B cell (primary cell): Measurements from ENCODE around the gene ACTC1. TPM values are rescaled to one million over a fixed set of nuclear protein-coding genes. Genes with fewer than 3 reads are reported as not detected.

Experiments
- ATAC-seq: fragments of 200-7000 bp; cut with Tn5 transposase; one replicate; pipeline ENCODE4 v1.10.0; 2021; ENCODE audit warnings: low read depth, mild to moderate bottlenecking, moderate number of reproducible peaks, moderate library complexity
- CTCF ChIA-PET: fragments of 350-600 bp; sonication (Branson Sonifier 250); formaldehyde crosslinking; loops from one replicate; lab custom pipeline; 2021; ENCODE audit warnings: antibody characterized with exemption, inconsistent platforms; lab: Charles Lee
- POLR2A ChIA-PET: fragments of 350-600 bp; sonication (Branson Sonifier 250); formaldehyde crosslinking; loops from one replicate; lab custom pipeline; 2021; ENCODE audit warnings: antibody characterized with exemption; lab: Charles Lee
- DNase-seq: peaks from one replicate; pipeline ENCODE4 v3.0.0; 2013
- H2AFZ ChIP-seq: 2 replicates; pipeline ENCODE4 v1.6.1; 2012; ENCODE audit warnings: mild to moderate bottlenecking, low read depth, low read length; ENCODE audit not compliant: insufficient read depth, poor library complexity, severe bottlenecking
- H3K27ac ChIP-seq, 2 donors: 1 replicate in 1 of 2; 2 replicates in 1 of 2; pipeline ENCODE4 v1.5.1; 2012 to 2013; ENCODE audit warnings: low read length in 2 of 2, mild to moderate bottlenecking in 2 of 2, moderate library complexity in 1 of 2
- H3K27me3 ChIP-seq, 4 experiments: fragments of 200-600 bp in 1 of 4; sonication (generic) in 1 of 4; replicated peaks in 1 of 4; 1 replicate in 2 of 4; 2 replicates in 2 of 4; pipeline versions ENCODE4 v1.6.1 to v1.7.0; 2013 to 2016; ENCODE audit warnings: low read length in 3 of 4, mild to moderate bottlenecking in 2 of 4, mixed read lengths in 1 of 4, moderate library complexity in 1 of 4; ENCODE audit not compliant: insufficient read depth in 4 of 4, control insufficient read depth in 3 of 4; ENCODE audit errors: control extremely low read depth in 1 of 4
- H3K36me3 ChIP-seq, 2 experiments: replicated peaks in 1 of 2; 1 replicate in 1 of 2; 2 replicates in 1 of 2; pipeline versions ENCODE4 v1.6.1 to v1.7.1; 2013; ENCODE audit warnings: low read length in 1 of 2; ENCODE audit not compliant: insufficient read depth in 2 of 2, control insufficient read depth in 1 of 2; ENCODE audit errors: control extremely low read depth in 1 of 2, extremely low read depth in 1 of 2
- H3K4me1 ChIP-seq, 2 donors: fragments of 200-600 bp in 1 of 2; sonication (generic) in 1 of 2; 1 replicate in 1 of 2; 2 replicates in 1 of 2; pipeline versions ENCODE4 v1.5.1 to v1.6.1; 2013 to 2017; ENCODE audit warnings: low read length in 2 of 2; ENCODE audit not compliant: control insufficient read depth in 2 of 2, insufficient read depth in 2 of 2
- H3K4me2 ChIP-seq: replicated peaks from 2 replicates; pipeline ENCODE3; 2012; ENCODE audit warnings: mild to moderate bottlenecking, low read depth, low read length; ENCODE audit not compliant: poor library complexity, severe bottlenecking
- H3K4me3 ChIP-seq, 5 experiments: fragments of 200-600 bp in 1 of 5; sonication (generic) in 1 of 5; 1 replicate in 3 of 5; 2 replicates in 2 of 5; pipeline versions ENCODE4 v1.5.1 to v1.7.0; 2011 to 2016; ENCODE audit warnings: low read length in 4 of 5, mild to moderate bottlenecking in 4 of 5, low read depth in 2 of 5, control low read depth in 1 of 5, moderate library complexity in 1 of 5; ENCODE audit not compliant: insufficient read depth in 1 of 5; ENCODE audit errors: control extremely low read depth in 1 of 5, extremely low read depth in 1 of 5
- H3K79me2 ChIP-seq: fragments of 200-600 bp; sonication (generic); one replicate; pipeline ENCODE4 v1.6.0; 2016; ENCODE audit warnings: low read length; ENCODE audit not compliant: control insufficient read depth, insufficient read depth
- H3K9ac ChIP-seq: fragments of 200-600 bp; sonication (generic); 2 replicates; pipeline ENCODE4 v1.6.1; 2017; ENCODE audit warnings: mild to moderate bottlenecking, low read length, moderate library complexity
- H3K9me3 ChIP-seq, 3 donors: one replicate each; pipeline versions ENCODE4 v1.6.1 to v1.7.1; 2013; ENCODE audit warnings: low read length in 2 of 3; ENCODE audit not compliant: control insufficient read depth in 2 of 3, insufficient read depth in 1 of 3; ENCODE audit errors: control extremely low read depth in 1 of 3
- H4K20me1 ChIP-seq: 2 replicates; pipeline ENCODE4 v1.6.0; 2012; ENCODE audit warnings: mild to moderate bottlenecking, low read length; ENCODE audit not compliant: insufficient read depth, control insufficient read depth, poor library complexity, severe bottlenecking
- H3K27ac Mint-ChIP-seq: one replicate; pipeline ENCODE4 v1.8.0; 2021; ENCODE audit warnings: mixed read lengths
- H3K27me3 Mint-ChIP-seq: one replicate; pipeline ENCODE4 v1.8.0; 2021; ENCODE audit warnings: mixed read lengths
- H3K4me1 Mint-ChIP-seq: one replicate; pipeline ENCODE4 v1.8.0; 2021; ENCODE audit warnings: mixed read lengths
- H3K4me3 Mint-ChIP-seq: one replicate; pipeline ENCODE4 v1.8.0; 2021; ENCODE audit warnings: mixed read lengths
- H3K9me3 Mint-ChIP-seq: one replicate; pipeline ENCODE4 v1.8.0; 2022; ENCODE audit warnings: mixed read lengths; ENCODE audit not compliant: insufficient read depth
- CTCF ChIP-seq: fragments of 200-600 bp; IDR thresholded peaks from one replicate; pipeline ENCODE4 v1.8.0; 2022; ENCODE audit warnings: antibody characterized with exemption, mild to moderate bottlenecking
- EZH2 ChIP-seq: IDR thresholded peaks from 2 replicates; pipeline ENCODE4 v1.6.1; 2012; ENCODE audit warnings: borderline replicate concordance, low read depth, mild to moderate bottlenecking, moderate library complexity, low read length; ENCODE audit not compliant: insufficient read depth, poor library complexity, severe bottlenecking
- WGBS: methylation state at CpG from one replicate; pipeline ENCODE4 v1.1.5; 2013; ENCODE audit warnings: missing lambda C conversion rate; ENCODE audit not compliant: insufficient coverage; 5-methylcytosine and 5-hydroxymethylcytosine counted together
- intact Hi-C: fragments of 100-400 bp; cut with micrococcal nuclease; formaldehyde crosslinking; loops from one replicate; pipeline ENCODE4 v1.10.0; 2022
- polyA plus RNA-seq: library from polyadenylated mRNA; depleted of rRNA; stranded (reverse); fragments of >200 nt; gene quantifications from 2 replicates; pipeline ENCODE4 v1.2.3, GENCODE V29; 2012
- total RNA-seq, 2 donors: library from RNA; stranded (reverse); fragments of 120-200 nt in 1 of 2; gene quantifications; 1 replicate in 1 of 2; 2 replicates in 1 of 2; pipeline versions ENCODE4 v1.2.3 to v1.2.4, GENCODE V29; 2013 to 2022

ACTC1 gene
- total and polyA plus RNA-seq, 2 donors (not counting 1 experiment from before 2014, with no cell fraction given), result not detected

DNA sequence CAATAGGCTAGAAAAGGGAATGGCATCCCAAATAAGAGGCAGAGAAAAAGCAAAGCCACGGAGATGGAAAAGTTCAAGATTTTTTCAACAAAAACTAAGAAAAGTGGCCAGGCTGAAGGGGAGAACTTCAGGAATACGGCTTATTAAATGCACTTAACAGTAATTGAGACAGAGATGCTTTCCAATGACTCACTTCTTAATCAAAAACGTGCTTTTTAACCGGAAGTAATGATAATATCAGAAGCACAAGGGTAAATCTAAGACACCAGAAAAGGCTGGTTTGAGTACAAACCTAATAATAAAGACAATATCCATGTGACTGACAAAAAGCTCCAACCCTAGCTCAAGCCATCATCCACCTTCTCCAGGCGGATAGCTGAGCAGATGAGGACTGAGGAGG is 24.8 kb upstream of the ACTC1 start:
- no peak overlapping the region for H3K4me2 ChIP-seq
- no peaks in the 10 kb centered on the region for H3K4me1 ChIP-seq
- no peak overlapping the region for H2AFZ ChIP-seq
- H3K4me3 ChIP-seq, result no peak overlapping the region
- Mint-ChIP-seq H3K27ac (no peak overlapping the region), H3K4me3 (no peak overlapping the region), H3K4me1 (no peaks in the 10 kb centered on the region), H3K27me3 (peaks cover 35% of the 10 kb centered on the region), H3K9me3 (no peaks in the 10 kb centered on the region)
- CTCF ChIA-PET, result no interaction called here
- H3K9ac ChIP-seq, result no peak overlapping the region
- no peak for TF ChIP-seq EZH2
- no peak for TF ChIP-seq CTCF
- intact Hi-C loops, result no loop called here
- no peak for DNase-seq
- no peaks in the 10 kb centered on the region for H4K20me1 ChIP-seq
- POLR2A ChIA-PET, result no interaction called here
- H3K27ac ChIP-seq, result no peak overlapping the region
- H3K27me3 ChIP-seq, result peaks cover 0 to 6% (median 4%) of the 10 kb centered on the region in 4 experiments
- H3K79me2 ChIP-seq, result no peaks in the 10 kb centered on the region
- no peaks in the 10 kb centered on the region for H3K36me3 ChIP-seq
- ATAC-seq, result no peak
- WGBS, result 75% methylated on average over 1 of the region's 5 CpGs
- no peaks in the 10 kb centered on the region for H3K9me3 ChIP-seq

- no peaks in the 10 kb centered on the region for H3K36me3 ChIP-seq
- peaks cover 0 to 6% (median 3%) of the 10 kb centered on the region in 4 experiments for H3K27me3 ChIP-seq
- ChIA-PET POLR2A (no interaction called here), CTCF (no interaction called here)
- TF ChIP-seq EZH2, result no peak
- no peak for TF ChIP-seq CTCF
- no peaks in the 10 kb centered on the region for H3K4me1 ChIP-seq
- DNase-seq (no peak), ATAC-seq (no peak)
- Mint-ChIP-seq H3K27me3 (peaks cover 34% of the 10 kb centered on the region), H3K4me1 (no peaks in the 10 kb centered on the region), H3K27ac (no peak overlapping the region), H3K9me3 (no peaks in the 10 kb centered on the region), H3K4me3 (no peak overlapping the region)
- no peak overlapping the region for H3K4me3 ChIP-seq
- H4K20me1 ChIP-seq, result no peaks in the 10 kb centered on the region
- intact Hi-C loops, result no loop called here
- no CpG with 5 or more reads among the region's 1 CpG for WGBS
- no peak overlapping the region for H3K4me2 ChIP-seq
- no peak overlapping the region for H2AFZ ChIP-seq
- no peaks in the 10 kb centered on the region for H3K79me2 ChIP-seq
- H3K27ac ChIP-seq, result no peak overlapping the region
- no peaks in the 10 kb centered on the region for H3K9me3 ChIP-seq
- H3K9ac ChIP-seq, result no peak overlapping the region
These were observed 23.2 kb upstream of the ACTC1 start for GRCh38 chr15:34818526-34818925.
